ENCODE data around the gene CCDC180. TPM values are rescaled to one million over a fixed set of nuclear protein-coding genes. Genes with fewer than 3 reads are reported as not detected.

The CCDC180 gene
- total RNA-seq, 2 donors from 2014 or later: 4.9 to 10.9 TPM

DNA sequence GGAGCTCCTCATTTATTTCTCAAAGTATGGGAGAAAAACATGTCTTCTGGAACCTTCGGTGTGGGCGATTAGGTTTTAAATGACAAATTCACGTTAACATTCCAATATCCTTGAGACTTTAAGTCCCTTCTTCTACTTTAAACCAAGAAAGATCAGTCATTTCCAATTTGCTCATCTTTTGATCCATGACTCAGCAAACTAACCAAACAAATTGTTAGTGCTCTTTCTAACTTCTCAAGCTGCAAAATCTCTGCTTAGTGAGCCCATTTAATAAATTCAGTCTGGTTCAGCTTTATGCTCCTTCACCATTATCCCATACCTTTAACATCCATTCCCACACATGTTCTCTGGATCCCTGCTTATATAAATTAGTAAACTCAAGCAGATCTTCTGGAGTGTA, 5.5 kb upstream of the CCDC180 start:
- Histone ChIP-seq H3K4me1 (ENCODE audit: control insufficient read depth, insufficient read depth, low read length) (no peaks in the 10 kb centered on the region), H3K9ac (ENCODE audit: extremely low read depth, low read length, poor library complexity, severe bottlenecking) (no peak overlapping the region), H3K36me3 (ENCODE audit: control insufficient read depth, insufficient read depth, low read length) (no peaks in the 10 kb centered on the region), H3K27ac (ENCODE audit: low read depth, low read length) (no peak overlapping the region), H3K9me3 (ENCODE audit: control insufficient read depth, low read length) (peaks cover 21% of the 10 kb centered on the region), H3K27me3 (ENCODE audit: control insufficient read depth, insufficient read depth, low read length, poor library complexity, severe bottlenecking) (no peaks in the 10 kb centered on the region), H3K4me3 (ENCODE audit: low read length) (no peak overlapping the region)
- WGBS, 2 experiments (ENCODE audit: insufficient coverage in 1 of 2, insufficient read length in 1 of 2): 97 to 98% methylated on average over 3 of the region's 3 CpGs
- Mint-ChIP-seq H3K36me3 (ENCODE audit: low read depth) (peaks cover 11% of the 10 kb centered on the region), H3K27me3 (ENCODE audit: insufficient read depth) (peaks cover 3% of the 10 kb centered on the region), H3K9me3 (peaks cover 28% of the 10 kb centered on the region), H3K4me3 (no peak overlapping the region), H3K4me1 (peaks cover 2% of the 10 kb centered on the region), H3K27ac (no peak overlapping the region)
- TF ChIP-seq CTCF (conservative IDR thresholded peaks at IDR 0.05): no peak
- no peak for DNase-seq

DNA sequence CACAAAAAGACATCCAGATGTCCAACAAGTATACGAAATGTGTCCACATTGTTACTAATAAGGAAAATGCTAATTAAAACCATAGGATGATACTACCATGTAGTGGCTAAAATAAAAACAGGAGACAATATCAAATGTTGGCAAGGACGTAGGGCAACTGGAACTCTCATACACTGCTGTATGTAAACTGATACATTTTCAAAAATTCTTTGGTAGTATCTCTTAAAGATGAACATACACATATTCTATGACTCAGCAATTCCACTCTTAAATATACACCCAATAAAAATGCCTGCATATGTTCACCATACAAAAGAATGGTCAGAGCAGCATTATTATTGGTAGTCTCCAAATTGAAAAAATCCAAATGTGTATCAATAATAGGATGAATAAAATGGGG, 2.9 kb upstream of the CCDC180 start:
- peaks cover 2% of the 10 kb centered on the region for H3K36me3 Mint-ChIP-seq (ENCODE audit: low read depth)
- no peak overlapping the region for H3K9ac ChIP-seq (ENCODE audit: extremely low read depth, low read length, poor library complexity, severe bottlenecking)
- H3K27me3 ChIP-seq (ENCODE audit: control insufficient read depth, insufficient read depth, low read length, poor library complexity, severe bottlenecking): peaks cover 7% of the 10 kb centered on the region
- no peak overlapping the region for H3K27ac ChIP-seq (ENCODE audit: low read depth, low read length)
- peaks cover 20% of the 10 kb centered on the region for H3K9me3 Mint-ChIP-seq
- no peak overlapping the region for H3K4me3 Mint-ChIP-seq
- peaks cover 3% of the 10 kb centered on the region for H3K27me3 Mint-ChIP-seq (ENCODE audit: insufficient read depth)
- WGBS, 2 experiments (ENCODE audit: insufficient coverage in 1 of 2, insufficient read length in 1 of 2): 94 to 100% methylated on average over 1 to 2 of the region's 2 CpGs
- no peak for TF ChIP-seq CTCF (conservative IDR thresholded peaks at IDR 0.05)
- no peak overlapping the region for H3K27ac Mint-ChIP-seq
- H3K36me3 ChIP-seq (ENCODE audit: control insufficient read depth, insufficient read depth, low read length): no peaks in the 10 kb centered on the region
- H3K4me1 ChIP-seq (ENCODE audit: control insufficient read depth, insufficient read depth, low read length): no peaks in the 10 kb centered on the region
- DNase-seq: no peak
- H3K4me3 ChIP-seq (ENCODE audit: low read length): no peak overlapping the region
- peaks cover 2% of the 10 kb centered on the region for H3K4me1 Mint-ChIP-seq
- no peaks in the 10 kb centered on the region for H3K9me3 ChIP-seq (ENCODE audit: control insufficient read depth, low read length)

DNA sequence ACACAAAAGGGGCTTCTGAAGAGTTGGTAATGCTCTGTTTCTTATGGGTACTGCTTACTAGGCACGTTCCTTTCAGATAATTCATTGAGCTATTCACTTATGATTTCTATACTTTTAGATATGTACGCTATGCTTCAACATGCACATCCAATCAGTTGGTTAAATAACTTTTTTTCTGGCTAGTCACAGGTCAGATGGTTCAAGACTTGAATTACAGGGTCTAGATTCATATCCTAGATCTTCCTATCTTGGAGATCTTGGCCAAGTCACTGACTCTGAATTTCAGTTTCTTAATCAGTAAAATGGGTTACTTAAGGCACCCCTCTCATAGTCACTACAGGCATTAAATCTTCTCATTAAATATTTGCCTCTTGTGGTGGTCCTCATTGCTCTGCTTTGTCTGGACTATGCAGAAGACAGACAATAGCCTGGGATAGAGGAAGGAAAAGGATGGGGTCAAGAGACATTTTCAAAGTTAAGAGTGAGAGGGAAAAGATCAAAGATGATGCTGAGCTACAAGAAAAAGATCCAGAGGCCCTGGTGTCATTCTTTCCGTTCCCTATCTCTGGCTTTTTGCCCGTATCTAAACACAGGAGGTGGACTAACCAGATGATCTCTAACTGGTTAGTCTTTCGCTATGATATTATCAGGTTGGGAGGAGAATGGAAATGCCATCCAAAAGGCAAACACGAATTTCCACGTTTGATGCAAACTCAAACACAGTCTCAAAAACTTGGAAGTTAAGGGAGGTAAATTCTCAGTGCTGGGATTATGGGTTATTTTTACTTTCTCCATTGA, 1.8 kb upstream of the CCDC180 start:
- no peak for DNase-seq
- H3K27me3 Mint-ChIP-seq (ENCODE audit: insufficient read depth): peaks cover 3% of the 10 kb centered on the region
- no peak overlapping the region for H3K27ac Mint-ChIP-seq
- Histone ChIP-seq H3K4me3 (ENCODE audit: low read length) (no peak overlapping the region), H3K9ac (ENCODE audit: extremely low read depth, low read length, poor library complexity, severe bottlenecking) (no peak overlapping the region), H3K27ac (ENCODE audit: low read depth, low read length) (no peak overlapping the region), H3K4me1 (ENCODE audit: control insufficient read depth, insufficient read depth, low read length) (no peaks in the 10 kb centered on the region), H3K36me3 (ENCODE audit: control insufficient read depth, insufficient read depth, low read length) (no peaks in the 10 kb centered on the region), H3K27me3 (ENCODE audit: control insufficient read depth, insufficient read depth, low read length, poor library complexity, severe bottlenecking) (peaks cover 7% of the 10 kb centered on the region), H3K9me3 (ENCODE audit: control insufficient read depth, low read length) (no peaks in the 10 kb centered on the region)
- H3K9me3 Mint-ChIP-seq: peaks cover 20% of the 10 kb centered on the region
- H3K36me3 Mint-ChIP-seq (ENCODE audit: low read depth): peaks cover 2% of the 10 kb centered on the region
- WGBS, 2 experiments (ENCODE audit: insufficient coverage in 1 of 2, insufficient read length in 1 of 2): 90 to 92% methylated on average over 7 of the region's 7 CpGs
- H3K4me3 Mint-ChIP-seq: no peak overlapping the region
- H3K4me1 Mint-ChIP-seq: peaks cover 2% of the 10 kb centered on the region
- no peak for TF ChIP-seq CTCF (conservative IDR thresholded peaks at IDR 0.05)
